HCT116 (cell line): ENCODE results near the gene TAF3. TPM values are rescaled to one million over a fixed set of nuclear protein-coding genes. Genes with fewer than 3 reads are reported as not detected.

Source experiments
- ATAC-seq: fragments of 200-7000 bp; cut with Tn5 transposase; 2 replicates; pipeline ENCODE4 v1.9.1; 2020; ENCODE audit warnings: mild to moderate bottlenecking, moderate library complexity
- BruUV-seq: library from RNA; stranded (reverse); fragments of 400-500 nt; replicated peaks from 2 replicates; lab custom pipeline; 2021; lab: Mats Ljungman, UMichigan
- CTCF ChIA-PET: fragments of 300-600 bp; sonication (Branson Sonifier 250); formaldehyde crosslinking; loops from one replicate; lab custom pipeline; 2021; ENCODE audit warnings: antibody characterized with exemption; lab: Charles Lee
- POLR2A ChIA-PET: fragments of 300-600, 350-600 bp; sonication (Branson Sonifier 250); formaldehyde crosslinking; loops from one replicate; lab custom pipeline; 2021; ENCODE audit warnings: antibody characterized with exemption; lab: Charles Lee
- RAD21 ChIA-PET, 2 experiments: fragments of 300-600 bp; sonication (Branson Sonifier 250); formaldehyde crosslinking; loops; one replicate each; lab custom pipeline; 2023; ENCODE audit warnings: low total read pairs in 2 of 2; ENCODE audit not compliant: uncharacterized antibody in 2 of 2, unreplicated experiment in 2 of 2, low non-redundant PET in 1 of 2; lab: Charles Lee
- DNase-seq: peaks from one replicate; pipeline ENCODE4 v3.0.0-alpha.2; 2010; ENCODE audit warnings: low read depth, low spot score
- H2AFZ ChIP-seq: fragments of 200-600 bp; shearing (Covaris generic), sonication (generic); 2 replicates; pipeline ENCODE4 v1.6.1; 2017; ENCODE audit warnings: low read depth, mixed run types, mixed read lengths, antibody characterized with exemption, low read length; ENCODE audit not compliant: poor library complexity, severe bottlenecking
- H3K27ac ChIP-seq: 2 replicates; pipeline ENCODE4 v1.5.1; 2012; ENCODE audit warnings: low read depth, low read length
- H3K27me3 ChIP-seq: fragments of 200-600 bp; sonication (generic); 2 replicates; pipeline ENCODE4 v1.6.1; 2016; ENCODE audit warnings: mixed run types, low read length, mixed read lengths; ENCODE audit not compliant: insufficient read depth
- H3K36me3 ChIP-seq, 2 experiments: fragments of 200-500 bp in 1 of 2; fragments of 200-600 bp in 1 of 2; sonication (Bioruptor generic) in 1 of 2; sonication (generic) in 1 of 2; 2 replicates each; pipeline versions ENCODE4 v1.5.1 to v1.6.1; 2014 to 2016; ENCODE audit warnings: low read length in 2 of 2, inconsistent platforms in 1 of 2, mixed read lengths in 1 of 2, mixed run types in 1 of 2; ENCODE audit not compliant: insufficient read depth in 2 of 2, control insufficient read depth in 1 of 2
- H3K4me1 ChIP-seq, 2 experiments: fragments of 200-600 bp in 1 of 2; sonication (generic) in 1 of 2; 2 replicates each; pipeline versions ENCODE4 v1.5.1 to v1.6.1; 2012 to 2017; ENCODE audit warnings: low read length in 2 of 2, inconsistent platforms in 1 of 2, mild to moderate bottlenecking in 1 of 2, mixed read lengths in 1 of 2, mixed run types in 1 of 2, moderate library complexity in 1 of 2; ENCODE audit not compliant: insufficient read depth in 2 of 2, control insufficient read depth in 1 of 2
- H3K4me2 ChIP-seq: fragments of 200-600 bp; sonication (generic); 2 replicates; pipeline ENCODE4 v1.6.1; 2017; ENCODE audit warnings: mixed run types, low read length, mixed read lengths
- H3K4me3 ChIP-seq, 2 experiments: fragments of 200-600 bp in 1 of 2; sonication (generic) in 1 of 2; replicated peaks in 1 of 2; 2 replicates each; pipeline ENCODE4 v1.5.1; 2011 to 2016; ENCODE audit warnings: low read length in 2 of 2, control low read depth in 1 of 2, low read depth in 1 of 2, mild to moderate bottlenecking in 1 of 2, mixed read lengths in 1 of 2, mixed run types in 1 of 2
- H3K79me2 ChIP-seq: fragments of 200-600 bp; sonication (generic); 2 replicates; pipeline ENCODE4 v1.6.1; 2017; ENCODE audit warnings: mild to moderate bottlenecking, mixed run types, low read length, moderate library complexity, mixed read lengths; ENCODE audit not compliant: insufficient read depth
- H3K9ac ChIP-seq: fragments of 200-600 bp; sonication (generic); 2 replicates; pipeline ENCODE4 v1.6.1; 2016; ENCODE audit warnings: low read length, mixed read lengths
- H3K9me2 ChIP-seq: fragments of 200-600 bp; sonication (generic), shearing (Covaris generic); 2 replicates; pipeline ENCODE4 v1.6.1; 2017; ENCODE audit warnings: mixed run types, mild to moderate bottlenecking, moderate library complexity; ENCODE audit not compliant: insufficient read depth
- H3K9me3 ChIP-seq, 2 experiments: fragments of 200-500 bp in 1 of 2; fragments of 200-600 bp in 1 of 2; sonication (Bioruptor generic) in 1 of 2; sonication (generic) in 1 of 2; 2 replicates each; pipeline ENCODE4 v1.6.1; 2014 to 2017; ENCODE audit warnings: low read length in 2 of 2, mixed read lengths in 2 of 2, inconsistent platforms in 1 of 2, low read depth in 1 of 2, mild to moderate bottlenecking in 1 of 2, mixed run types in 1 of 2, moderate library complexity in 1 of 2; ENCODE audit not compliant: control insufficient read depth in 1 of 2, insufficient read depth in 1 of 2
- H4K20me1 ChIP-seq: fragments of 200-600 bp; sonication (generic), shearing (Covaris generic); 2 replicates; pipeline ENCODE4 v1.6.1; 2017; ENCODE audit warnings: mixed run types, mild to moderate bottlenecking, moderate library complexity; ENCODE audit not compliant: insufficient read depth
- CBX3 ChIP-seq: IDR thresholded peaks from 2 replicates; pipeline ENCODE4 v1.6.1; 2012; ENCODE audit warnings: low read depth
- EGR1 ChIP-seq: IDR thresholded peaks from 2 replicates; pipeline ENCODE4 v1.6.1; 2012; ENCODE audit warnings: low read depth
- ELF1 ChIP-seq: IDR thresholded peaks from 2 replicates; pipeline ENCODE4 v1.6.1; 2012; ENCODE audit warnings: low read depth, borderline replicate concordance
- EZH2 ChIP-seq: fragments of 200-600 bp; sonication (generic); IDR thresholded peaks from 2 replicates; pipeline ENCODE4 v1.6.1; 2017; ENCODE audit warnings: antibody characterized with exemption, mixed run types
- FOSL1 ChIP-seq: IDR thresholded peaks from 2 replicates; pipeline ENCODE4 v1.6.1; 2012; ENCODE audit warnings: low read depth
- JUND ChIP-seq: IDR thresholded peaks from 2 replicates; pipeline ENCODE4 v1.6.1; 2012
- POLR2A ChIP-seq: IDR thresholded peaks from 2 replicates; pipeline ENCODE4 v1.7.0; 2011; ENCODE audit warnings: borderline replicate concordance; ENCODE audit not compliant: insufficient read depth, insufficient read length; ENCODE audit errors: extremely low read depth
- RAD21 ChIP-seq: IDR thresholded peaks from 2 replicates; pipeline ENCODE4 v1.6.1; 2012; ENCODE audit warnings: low read depth, mild to moderate bottlenecking
- SP1 ChIP-seq: IDR thresholded peaks from 2 replicates; pipeline ENCODE4 v1.6.1; 2012; ENCODE audit warnings: low read depth
- SRF ChIP-seq: IDR thresholded peaks from 2 replicates; pipeline ENCODE4 v1.6.1; 2012; ENCODE audit warnings: low read depth
- TCF7L2 ChIP-seq: IDR thresholded peaks from 2 replicates; pipeline ENCODE4 v1.7.0; 2011; ENCODE audit warnings: borderline replicate concordance, inconsistent platforms; ENCODE audit not compliant: insufficient read depth, insufficient read length; ENCODE audit errors: extremely low read depth
- ZFX ChIP-seq: fragments of 450-650 bp; IDR thresholded peaks from 2 replicates; pipeline ENCODE4 v1.6.1; 2017
- ZNF274 ChIP-seq: fragments of 200-500 bp; sonication (Bioruptor generic); IDR thresholded peaks from 2 replicates; pipeline ENCODE4 v1.6.1; 2014; ENCODE audit warnings: mild to moderate bottlenecking, low read depth, low read length, inconsistent platforms
- intact Hi-C: fragments of 100-400 bp; cut with micrococcal nuclease; formaldehyde crosslinking; loops from 2 replicates; pipeline ENCODE4 v1.10.0; 2022
- total RNA-seq: library from RNA; stranded (reverse); gene quantifications from one replicate; pipeline ENCODE4 v1.2.1, GENCODE V29; 2021; ENCODE audit not compliant: unreplicated experiment
- TF ChIP-seq, protein P1 (sequence below): IDR thresholded peaks from 2 replicates; pipeline ENCODE4 v1.6.1; 2012; ENCODE audit warnings: low read depth

Gene TAF3
- total RNA-seq, 1 experiment from 2014 or later: 8.0 TPM

DNA sequence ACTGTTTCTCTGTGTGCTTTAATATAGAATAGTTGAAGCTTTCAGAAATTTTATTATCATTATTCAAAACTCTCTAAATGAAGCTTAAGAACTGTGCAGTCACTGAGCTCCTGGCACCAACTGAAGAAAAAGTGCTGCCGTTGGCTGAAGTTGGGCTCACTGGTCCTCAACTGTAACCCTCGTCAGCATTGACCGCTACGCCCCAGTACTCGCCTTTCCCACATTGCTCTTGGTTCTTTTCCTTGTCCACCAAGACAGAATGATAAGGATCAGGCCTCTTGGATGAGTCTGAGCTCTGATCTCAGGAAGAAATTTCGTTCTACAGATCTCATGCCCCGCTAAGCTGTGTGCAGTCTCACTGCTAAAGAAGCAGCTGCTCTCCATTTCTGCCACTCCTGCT, 7.9 kb upstream of the TAF3 start:
- POLR2A ChIA-PET: no interaction called here
- Histone ChIP-seq H3K27ac (no peak overlapping the region), H3K9ac (no peak overlapping the region), H3K4me2 (no peak overlapping the region), H3K36me3 (peaks cover 8 to 15% of the 10 kb centered on the region in 2 experiments; a peak in 3 of 4 replicates), H3K79me2 (no peaks in the 10 kb centered on the region), H2AFZ (no peak overlapping the region), H3K9me2 (no peaks in the 10 kb centered on the region), H3K4me3 (no peak overlapping the region), H3K4me1 (no peaks in the 10 kb centered on the region), H4K20me1 (no peaks in the 10 kb centered on the region)
- RAD21 ChIA-PET: no interaction called here
- CTCF ChIA-PET: no interaction called here
- no TSS peak for BruUV-seq
- ATAC-seq (no peak), DNase-seq (no peak)
- intact Hi-C loops: no loop called here
- TF ChIP-seq, protein P1, sequence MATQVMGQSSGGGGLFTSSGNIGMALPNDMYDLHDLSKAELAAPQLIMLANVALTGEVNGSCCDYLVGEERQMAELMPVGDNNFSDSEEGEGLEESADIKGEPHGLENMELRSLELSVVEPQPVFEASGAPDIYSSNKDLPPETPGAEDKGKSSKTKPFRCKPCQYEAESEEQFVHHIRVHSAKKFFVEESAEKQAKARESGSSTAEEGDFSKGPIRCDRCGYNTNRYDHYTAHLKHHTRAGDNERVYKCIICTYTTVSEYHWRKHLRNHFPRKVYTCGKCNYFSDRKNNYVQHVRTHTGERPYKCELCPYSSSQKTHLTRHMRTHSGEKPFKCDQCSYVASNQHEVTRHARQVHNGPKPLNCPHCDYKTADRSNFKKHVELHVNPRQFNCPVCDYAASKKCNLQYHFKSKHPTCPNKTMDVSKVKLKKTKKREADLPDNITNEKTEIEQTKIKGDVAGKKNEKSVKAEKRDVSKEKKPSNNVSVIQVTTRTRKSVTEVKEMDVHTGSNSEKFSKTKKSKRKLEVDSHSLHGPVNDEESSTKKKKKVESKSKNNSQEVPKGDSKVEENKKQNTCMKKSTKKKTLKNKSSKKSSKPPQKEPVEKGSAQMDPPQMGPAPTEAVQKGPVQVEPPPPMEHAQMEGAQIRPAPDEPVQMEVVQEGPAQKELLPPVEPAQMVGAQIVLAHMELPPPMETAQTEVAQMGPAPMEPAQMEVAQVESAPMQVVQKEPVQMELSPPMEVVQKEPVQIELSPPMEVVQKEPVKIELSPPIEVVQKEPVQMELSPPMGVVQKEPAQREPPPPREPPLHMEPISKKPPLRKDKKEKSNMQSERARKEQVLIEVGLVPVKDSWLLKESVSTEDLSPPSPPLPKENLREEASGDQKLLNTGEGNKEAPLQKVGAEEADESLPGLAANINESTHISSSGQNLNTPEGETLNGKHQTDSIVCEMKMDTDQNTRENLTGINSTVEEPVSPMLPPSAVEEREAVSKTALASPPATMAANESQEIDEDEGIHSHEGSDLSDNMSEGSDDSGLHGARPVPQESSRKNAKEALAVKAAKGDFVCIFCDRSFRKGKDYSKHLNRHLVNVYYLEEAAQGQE: no peak
- TF ChIP-seq RAD21: no peak
- TF ChIP-seq TCF7L2: no peak
- no peak for TF ChIP-seq FOSL1
- no peak for TF ChIP-seq ELF1
- TF ChIP-seq ZFX: no peak
- no peak for TF ChIP-seq EZH2
- no peak for TF ChIP-seq JUND
- TF ChIP-seq EGR1: no peak
- TF ChIP-seq SRF: no peak
- no peak for TF ChIP-seq CBX3
- no peak for TF ChIP-seq POLR2A
- TF ChIP-seq ZNF274: no peak
- no peak for TF ChIP-seq SP1
- TF ChIP-seq, all 23 proteins: peak for 0
- H3K9me3 ChIP-seq: no peaks in the 10 kb centered on the region
- H3K27me3 ChIP-seq: no peaks in the 10 kb centered on the region
